HepG2 (cell line): ENCODE results near the gene AJM1. TPM values are rescaled to one million over a fixed set of nuclear protein-coding genes. Genes with fewer than 3 reads are reported as not detected.

Experiments used
- CBFB ChIP-seq: sonication (generic); formaldehyde crosslinking; IDR thresholded peaks from 2 replicates; pipeline ENCODE4 v1.4.0; 2020; ENCODE audit warnings: missing genetic modification reagents
- CC2D1A ChIP-seq: sonication (generic); formaldehyde crosslinking; IDR thresholded peaks from 2 replicates; pipeline ENCODE4 v1.8.1; 2023; ENCODE audit warnings: mild to moderate bottlenecking, missing genetic modification reagents
- GATA4 ChIP-seq: sonication (generic); IDR thresholded peaks from 2 replicates; pipeline ENCODE4 v1.6.1; 2016; ENCODE audit warnings: antibody characterized with exemption, low read depth, borderline replicate concordance
- HOXA5 ChIP-seq: sonication (generic); formaldehyde crosslinking; IDR thresholded peaks from 2 replicates; pipeline ENCODE4 v1.4.0; 2020; ENCODE audit warnings: missing genetic modification reagents
- JUN ChIP-seq: sonication (generic); formaldehyde crosslinking; IDR thresholded peaks from 2 replicates; pipeline ENCODE4 v1.4.0; 2020; ENCODE audit warnings: mild to moderate bottlenecking, missing genetic modification reagents
- KLF13 ChIP-seq: sonication (generic); formaldehyde crosslinking; IDR thresholded peaks from 2 replicates; pipeline ENCODE4 v1.4.0; 2020; ENCODE audit warnings: mild to moderate bottlenecking, missing genetic modification reagents
- KLF15 ChIP-seq: sonication (generic); formaldehyde crosslinking; IDR thresholded peaks from 2 replicates; pipeline ENCODE4 v1.8.1; 2023; ENCODE audit warnings: borderline replicate concordance, mild to moderate bottlenecking, inconsistent platforms, missing genetic modification reagents, mixed read lengths
- KLF9 ChIP-seq: IDR thresholded peaks from 2 replicates; pipeline ENCODE4 v1.6.1; 2016; ENCODE audit warnings: low read depth
- PRMT3 ChIP-seq: sonication (generic); formaldehyde crosslinking; IDR thresholded peaks from 2 replicates; pipeline ENCODE4 v1.8.1; 2022; ENCODE audit warnings: low read depth, mild to moderate bottlenecking, moderate library complexity, missing genetic modification reagents, borderline replicate concordance
- RAD51 ChIP-seq: fragments of 450-650 bp; IDR thresholded peaks from 2 replicates; pipeline ENCODE4 v1.6.1; 2016; ENCODE audit warnings: borderline replicate concordance
- REXO4 ChIP-seq: sonication (generic); formaldehyde crosslinking; IDR thresholded peaks from 2 replicates; pipeline ENCODE4 v1.8.0; 2022; ENCODE audit warnings: missing genetic modification reagents, mild to moderate bottlenecking, borderline replicate concordance
- RNF2 ChIP-seq: fragments of 450-650 bp; conservative IDR thresholded peaks from 2 replicates; pipeline ENCODE4 v1.6.1; 2016; ENCODE audit warnings: low read depth
- SIN3A ChIP-seq: IDR thresholded peaks from 2 replicates; pipeline ENCODE4 v1.6.1; 2011; ENCODE audit warnings: low read depth, mild to moderate bottlenecking, control low read depth, low read length, borderline replicate concordance
- TBL1XR1 ChIP-seq: fragments of 150-350 bp; IDR thresholded peaks from 2 replicates; pipeline ENCODE4 v1.6.1; 2014; ENCODE audit warnings: borderline replicate concordance, low read length; ENCODE audit not compliant: partially characterized antibody
- U2AF1 ChIP-seq: fragments of 200-400 bp; formaldehyde crosslinking; optimal IDR thresholded peaks from 2 replicates; pipeline ENCODE3; 2017; ENCODE audit warnings: mild to moderate bottlenecking, low read depth, low read length
- XRCC5 ChIP-seq: fragments of 200-400 bp; formaldehyde crosslinking; optimal IDR thresholded peaks from 2 replicates; pipeline ENCODE3; 2017; ENCODE audit warnings: mild to moderate bottlenecking, low read length
- YY1 ChIP-seq: IDR thresholded peaks from 2 replicates; pipeline ENCODE4 v1.6.1; 2011; ENCODE audit warnings: low read length, low read depth, moderate library complexity, mild to moderate bottlenecking; ENCODE audit not compliant: insufficient read depth, insufficient replicate concordance
- ZBTB1 ChIP-seq: sonication (generic); formaldehyde crosslinking; IDR thresholded peaks from 2 replicates; pipeline ENCODE4 v1.4.0; 2020; ENCODE audit warnings: missing genetic modification reagents, borderline replicate concordance
- ZBTB14 ChIP-seq: sonication (generic); formaldehyde crosslinking; IDR thresholded peaks from 2 replicates; pipeline ENCODE4 v1.4.0; 2020; ENCODE audit warnings: missing genetic modification reagents
- ZBTB3 ChIP-seq: sonication (generic); formaldehyde crosslinking; IDR thresholded peaks from 2 replicates; pipeline ENCODE4 v1.4.0; 2020; ENCODE audit warnings: low read depth, mild to moderate bottlenecking, moderate library complexity, missing genetic modification reagents, borderline replicate concordance
- ZFP62 ChIP-seq: sonication (generic); formaldehyde crosslinking; IDR thresholded peaks from 2 replicates; pipeline ENCODE4 v1.4.0; 2020; ENCODE audit warnings: missing genetic modification reagents
- ZNF256 ChIP-seq: sonication (generic); formaldehyde crosslinking; conservative IDR thresholded peaks from 2 replicates; pipeline ENCODE4 v1.4.0; 2020; ENCODE audit warnings: missing genetic modification reagents
- ZNF260 ChIP-seq: sonication (generic); formaldehyde crosslinking; IDR thresholded peaks from 2 replicates; pipeline ENCODE4 v1.4.0; 2020; ENCODE audit warnings: missing genetic modification reagents, low read depth, mild to moderate bottlenecking, borderline replicate concordance
- ZNF264 ChIP-seq: sonication (generic); formaldehyde crosslinking; IDR thresholded peaks from 2 replicates; pipeline ENCODE4 v1.4.0; 2020; ENCODE audit warnings: missing genetic modification reagents
- ZNF619 ChIP-seq: sonication (generic); formaldehyde crosslinking; IDR thresholded peaks from 2 replicates; pipeline ENCODE4 v1.4.0; 2020; ENCODE audit warnings: mild to moderate bottlenecking, missing genetic modification reagents
- ZNF740 ChIP-seq: sonication (generic); formaldehyde crosslinking; IDR thresholded peaks from 2 replicates; pipeline ENCODE4 v1.4.0; 2020; ENCODE audit warnings: missing genetic modification reagents
- polyA plus RNA-seq, 8 experiments: library from polyadenylated mRNA; depleted of rRNA in 3 of 8; stranded (reverse) in 7 of 8; unstranded in 1 of 8; fragments of >200 nt; fragmentation: Illumina TruSeq in 4 of 8; extraction: Trizol in 4 of 8; gene quantifications; 2 replicates each; pipeline versions ENCODE4 v1.2.1 to v1.2.3, GENCODE V29; 2011 to 2016; ENCODE audit warnings: low read depth in 4 of 8, missing spikeins in 1 of 8, mixed read lengths in 1 of 8; ENCODE audit not compliant: insufficient read depth in 1 of 8
- total RNA-seq, 5 experiments: library from RNA; depleted of rRNA; stranded (reverse); fragments of >200 nt; fragmentation: Illumina TruSeq; extraction: Trizol; gene quantifications; 2 replicates each; pipeline ENCODE4 v1.2.3, GENCODE V29; 2016; ENCODE audit warnings: low read depth in 1 of 5
- TF ChIP-seq, protein P1 (sequence below): sonication (generic); formaldehyde crosslinking; IDR thresholded peaks from 2 replicates; pipeline ENCODE4 v1.4.0; 2020; ENCODE audit warnings: missing genetic modification reagents, low read depth, mild to moderate bottlenecking, borderline replicate concordance
- TF ChIP-seq, protein P2 (sequence below): sonication (generic); formaldehyde crosslinking; IDR thresholded peaks from 2 replicates; pipeline ENCODE4 v1.9.0; 2021; ENCODE audit warnings: missing genetic modification reagents, mild to moderate bottlenecking, borderline replicate concordance

Gene AJM1
- total and polyA plus RNA-seq, 2 of the 13 experiments (the other 11 are each of a cell fraction or from before 2014, with no cell fraction given): 1.1 to 1.2 TPM

DNA sequence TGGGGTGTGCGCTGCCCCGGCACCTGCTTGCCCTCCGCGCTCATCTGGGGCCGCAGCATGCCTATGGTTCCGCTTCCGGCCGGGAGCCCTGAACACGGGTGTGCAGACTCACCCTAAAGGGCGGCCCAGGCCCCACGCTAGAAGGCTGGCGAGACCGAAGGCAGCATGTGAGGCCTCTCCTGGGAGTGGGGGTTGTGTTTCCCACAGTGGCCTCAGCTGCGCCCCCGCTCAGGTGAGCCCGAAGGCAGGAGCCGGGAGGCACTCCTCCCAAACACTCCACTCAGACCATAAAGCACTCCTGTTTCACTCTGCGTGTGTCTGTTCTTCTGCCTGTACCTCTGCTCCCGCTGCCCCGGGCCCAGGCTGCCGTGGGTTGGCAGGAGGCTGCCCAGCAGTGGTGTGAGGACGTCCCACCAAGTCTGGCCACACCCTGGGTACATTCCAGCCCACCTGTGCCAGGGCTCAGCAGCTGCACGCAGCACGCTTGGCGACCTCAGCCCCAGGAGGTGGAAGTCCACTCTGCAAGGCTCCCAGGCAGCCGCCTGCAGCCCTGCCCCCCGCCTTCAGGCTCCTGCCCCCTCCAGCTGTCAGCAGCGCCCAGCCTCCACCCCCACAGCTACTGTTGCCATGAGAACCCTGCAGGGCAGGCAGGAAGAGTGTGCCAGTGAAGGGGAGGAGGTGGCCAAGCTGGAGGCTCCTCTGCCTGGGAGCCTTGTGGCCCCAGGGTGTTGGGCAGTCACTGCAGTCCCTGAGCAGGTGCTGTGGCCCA, 1.2 kb upstream of the AJM1 start (continued):
- TF ChIP-seq ZNF740 (CRISPR knock-in tag) (0 out of 2 replicates have a peak, but pooled peaks have one; percentile 38), ZNF264 (no peak), GATA4 (0 out of 2 replicates have a peak, but pooled peaks have one; percentile 19), CBFB (CRISPR knock-in tag) (no peak), ZBTB1 (no peak), ZBTB3 (peak; percentile 66; the same call in 1 of the 2 replicates), JUN (0 out of 2 replicates have a peak, but pooled peaks have one; percentile 45), CC2D1A (CRISPR knock-in tag) (no peak), TBL1XR1 (no peak), ZBTB14 (CRISPR knock-in tag) (no peak), KLF9 (CRISPR knock-in tag) (no peak), RNF2 (no peak), HOXA5 (CRISPR knock-in tag) (no peak), U2AF1 (no peak), ZNF256 (CRISPR knock-in tag) (no peak), SIN3A (peak; percentile 50; the same call in 1 of the 2 replicates), KLF15 (CRISPR knock-in tag) (no peak), ZNF260 (CRISPR knock-in tag) (no peak), KLF13 (CRISPR knock-in tag) (no peak), RAD51 (no peak), YY1 (no peak), XRCC5 (no peak), ZFP62 (CRISPR knock-in tag) (no peak), REXO4 (CRISPR knock-in tag) (no peak), ZNF619 (CRISPR knock-in tag) (no peak), PRMT3 (CRISPR knock-in tag) (no peak)
- TF ChIP-seq, protein P1, sequence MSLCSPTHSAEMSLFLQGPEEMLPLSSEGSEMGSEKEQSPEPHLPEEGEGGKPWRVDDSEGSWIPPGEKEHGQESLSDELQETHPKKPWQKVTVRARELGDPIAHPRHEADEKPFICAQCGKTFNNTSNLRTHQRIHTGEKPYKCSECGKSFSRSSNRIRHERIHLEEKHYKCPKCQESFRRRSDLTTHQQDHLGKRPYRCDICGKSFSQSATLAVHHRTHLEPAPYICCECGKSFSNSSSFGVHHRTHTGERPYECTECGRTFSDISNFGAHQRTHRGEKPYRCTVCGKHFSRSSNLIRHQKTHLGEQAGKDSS: peak; percentile 69; the same call in 1 of the 2 replicates
- TF ChIP-seq, protein P2, sequence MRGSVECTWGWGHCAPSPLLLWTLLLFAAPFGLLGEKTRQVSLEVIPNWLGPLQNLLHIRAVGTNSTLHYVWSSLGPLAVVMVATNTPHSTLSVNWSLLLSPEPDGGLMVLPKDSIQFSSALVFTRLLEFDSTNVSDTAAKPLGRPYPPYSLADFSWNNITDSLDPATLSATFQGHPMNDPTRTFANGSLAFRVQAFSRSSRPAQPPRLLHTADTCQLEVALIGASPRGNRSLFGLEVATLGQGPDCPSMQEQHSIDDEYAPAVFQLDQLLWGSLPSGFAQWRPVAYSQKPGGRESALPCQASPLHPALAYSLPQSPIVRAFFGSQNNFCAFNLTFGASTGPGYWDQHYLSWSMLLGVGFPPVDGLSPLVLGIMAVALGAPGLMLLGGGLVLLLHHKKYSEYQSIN (CRISPR knock-in tag): no peak
